ENCODE data around the gene KRT1.
A peak's percentile ranks its signal among the peaks of the same experiment; 100 is the strongest.
"Not testable (repeated sequence)": the region's sequence is repeated elsewhere in the genome, so short reads cannot be mapped to it uniquely, and the experiment has no call there.

Gene KRT1

DNA sequence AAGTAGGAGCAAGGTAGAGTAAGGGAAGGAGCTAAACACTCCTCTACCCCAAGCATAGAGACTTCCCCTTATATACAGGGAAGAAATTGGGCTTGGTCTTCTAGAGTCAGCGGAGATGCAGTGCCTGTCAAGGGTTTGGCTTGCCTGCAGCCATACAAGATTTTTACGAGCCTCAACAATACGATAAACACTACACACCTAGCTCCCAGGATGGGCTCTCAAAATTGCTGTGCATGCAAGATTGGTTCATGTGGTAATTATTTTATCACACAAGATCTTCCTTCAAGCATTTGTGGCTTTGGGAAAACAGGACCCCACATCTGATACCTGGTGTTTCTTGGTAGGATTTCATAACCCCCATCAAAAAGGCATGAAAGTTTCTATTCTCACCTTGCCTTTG lies at the start of gene KRT1:
Gene KRT1, minus strand, starts transcription at position 45 of the 400 bp plus-strand sequence. CDS start 59 bp downstream, outside the sequence.
- DNase-seq: no peak

DNA sequence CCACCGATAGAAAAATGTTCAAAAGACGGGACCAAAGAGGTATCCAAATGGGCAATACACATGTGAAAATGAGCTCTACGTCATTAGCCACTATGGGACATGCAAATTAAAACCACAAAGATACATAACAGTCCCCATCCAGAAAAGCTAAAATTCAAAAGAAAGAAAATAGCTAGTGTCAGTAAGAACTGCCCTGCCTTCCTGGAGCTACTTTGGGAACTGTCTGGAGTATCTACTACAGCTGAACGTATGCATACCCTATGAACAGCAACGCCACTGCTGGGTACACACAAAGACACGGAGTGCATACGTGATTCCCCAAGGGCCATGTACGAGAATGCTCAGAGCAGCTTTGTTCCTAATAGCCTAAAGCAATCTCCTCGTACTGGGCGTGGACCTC lies 48.9 kb upstream of the KRT1 start:
- no peak for DNase-seq

DNA sequence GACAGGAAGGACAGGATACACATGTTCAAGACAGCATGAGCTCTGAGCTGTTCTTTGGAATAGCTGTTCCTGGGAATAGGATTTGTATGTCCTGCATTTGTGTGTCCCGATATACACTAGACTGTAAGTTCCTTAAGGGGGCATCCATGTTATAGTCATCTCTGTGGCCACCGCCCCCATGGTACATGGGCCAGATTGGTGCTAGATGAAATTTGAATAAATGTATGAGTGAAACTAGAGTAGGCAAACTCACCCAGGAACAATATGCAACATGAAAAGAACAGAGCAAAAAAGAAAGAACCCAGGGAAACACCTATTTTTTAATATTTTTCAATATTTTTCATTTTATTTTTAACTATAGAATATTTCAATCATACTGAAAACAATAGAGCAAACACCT lies 48.2 kb upstream of the KRT1 start:
- DNase-seq: no peak

DNA sequence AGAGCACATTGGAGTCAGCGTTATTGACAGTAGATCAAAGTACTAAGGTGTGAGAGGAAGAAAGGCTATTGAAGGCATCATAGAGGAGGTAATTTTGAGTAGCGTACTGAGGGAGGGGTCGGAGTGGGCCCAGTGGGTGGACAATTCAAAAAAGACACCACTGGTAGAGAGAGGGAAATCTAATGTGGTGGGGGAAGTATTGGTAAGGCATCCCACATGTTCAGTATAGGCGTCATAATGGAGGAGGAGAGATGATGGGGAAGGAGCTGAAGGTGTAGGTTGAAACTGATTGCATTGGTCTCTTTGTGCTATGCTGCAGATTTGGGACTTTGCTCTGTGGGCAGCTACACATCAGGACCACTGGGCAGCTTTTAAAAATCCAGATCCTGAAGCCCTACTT lies 46.8 kb upstream of the KRT1 start:
- no peak for DNase-seq

DNA sequence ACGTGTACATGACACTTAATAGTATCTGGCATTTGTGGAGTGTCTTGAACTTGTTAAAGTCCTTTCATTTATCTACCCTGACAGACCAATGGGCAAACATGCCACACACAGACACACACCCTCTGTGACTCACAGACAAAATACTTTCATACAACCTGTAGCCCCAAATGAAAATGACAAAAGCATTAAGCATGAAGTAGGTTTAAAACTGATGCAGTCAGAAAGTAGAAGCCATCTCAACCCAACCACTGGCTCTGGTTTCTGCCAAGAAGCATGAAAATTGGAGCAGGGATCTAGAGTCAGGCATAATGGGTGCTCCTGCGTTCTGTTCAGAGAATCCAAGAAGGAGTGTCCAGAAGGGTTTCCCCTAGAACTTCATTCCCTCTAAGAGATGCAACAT lies 46.2 kb upstream of the KRT1 start:
- DNase-seq: no peak

DNA sequence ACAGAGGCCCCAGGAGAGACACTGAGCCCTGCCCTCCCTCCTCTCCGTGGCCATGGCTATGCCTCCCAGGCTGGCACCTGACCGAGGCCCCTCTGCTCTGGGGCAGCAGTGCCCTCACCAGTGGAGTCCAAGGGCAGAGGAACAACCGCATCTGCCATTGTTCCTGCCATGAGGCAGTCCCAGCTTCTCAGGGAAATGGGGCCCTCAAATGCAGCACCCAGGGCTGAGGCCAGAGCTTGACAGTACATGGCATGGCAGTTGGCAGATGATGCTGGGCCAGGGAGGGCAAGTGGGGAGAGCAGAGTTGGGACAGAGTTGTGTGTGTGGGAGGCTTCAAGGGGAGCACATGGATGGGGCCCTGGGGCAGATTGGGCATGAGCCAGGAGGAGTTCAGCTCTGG lies 44.2 kb upstream of the KRT1 start:
- DNase-seq: no peak

DNA sequence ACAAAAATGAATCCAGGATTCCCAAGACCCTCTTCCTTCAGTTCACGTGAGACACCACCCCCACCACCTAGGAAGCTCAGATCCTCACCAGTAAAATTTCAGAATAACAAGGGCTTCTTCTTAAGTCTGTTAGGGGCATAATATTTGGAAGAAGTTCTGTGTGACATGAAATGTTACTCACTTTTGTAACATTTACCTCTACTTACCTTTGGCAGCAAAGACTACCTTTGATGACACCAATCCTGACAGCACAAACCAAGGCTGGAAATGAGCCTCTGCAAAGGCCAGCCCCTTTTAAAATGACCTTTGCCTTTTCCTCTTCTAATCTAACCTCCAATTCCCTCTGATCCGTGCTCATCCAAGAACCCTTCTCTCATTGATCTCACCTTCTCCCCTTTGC lies 42.5 kb upstream of the KRT1 start:
- no peak for DNase-seq

DNA sequence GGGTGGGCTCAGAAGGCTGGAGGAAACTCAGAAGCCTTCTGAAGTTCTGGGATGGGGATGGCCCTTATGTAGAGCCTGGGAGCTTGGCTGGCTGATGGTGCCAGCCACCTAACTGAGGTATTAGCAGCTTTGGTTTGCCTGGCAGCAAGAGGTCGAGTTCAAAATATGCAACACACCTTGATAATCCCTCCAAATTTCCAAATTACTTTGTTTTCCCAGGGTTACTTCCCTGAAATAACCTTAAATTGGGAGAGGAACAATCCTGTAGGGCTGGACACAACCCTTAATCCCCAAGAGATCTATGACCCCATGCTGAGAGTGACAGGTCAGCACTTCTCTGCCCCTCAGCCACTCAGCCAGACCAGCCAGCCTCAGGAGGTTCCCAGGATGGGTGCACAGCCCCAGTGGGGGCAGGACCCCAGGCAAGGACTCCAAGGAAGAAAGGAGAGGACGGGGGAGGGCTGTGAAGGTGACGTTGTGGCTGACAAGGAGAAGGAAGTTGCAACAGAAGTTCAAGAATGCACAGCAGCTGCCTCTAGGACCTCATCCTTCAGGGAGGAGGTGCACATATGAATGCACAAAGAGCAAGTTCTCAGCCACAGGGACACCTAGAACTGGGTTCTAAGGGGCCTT lies 41.7 kb upstream of the KRT1 start:
- DNase-seq: no peak

DNA sequence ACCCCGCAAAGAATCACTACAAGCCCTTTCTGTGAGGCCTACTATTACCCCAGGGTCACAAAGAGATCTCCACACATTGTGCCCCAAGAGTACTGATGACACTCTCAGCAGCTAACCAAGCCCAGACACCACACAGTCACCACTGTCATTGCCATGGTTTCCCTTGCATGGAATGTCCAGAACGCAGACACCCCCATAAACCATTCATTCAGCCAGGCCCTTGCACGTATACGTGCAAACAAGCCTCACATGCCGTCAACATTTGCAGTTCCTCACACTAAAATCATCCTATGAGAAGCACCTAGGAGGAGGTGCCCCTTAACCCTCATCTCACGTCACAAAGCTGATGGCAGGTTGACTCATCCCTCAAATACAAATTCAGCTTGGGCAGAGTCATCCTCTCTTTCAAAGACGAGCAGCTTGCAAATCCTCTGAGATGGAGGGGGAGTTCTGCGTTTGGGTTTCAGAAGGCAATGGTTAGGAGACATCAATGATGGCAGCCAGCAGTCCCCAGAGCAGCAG lies 40.2 kb upstream of the KRT1 start:
- peak; percentile 33 for DNase-seq

DNA sequence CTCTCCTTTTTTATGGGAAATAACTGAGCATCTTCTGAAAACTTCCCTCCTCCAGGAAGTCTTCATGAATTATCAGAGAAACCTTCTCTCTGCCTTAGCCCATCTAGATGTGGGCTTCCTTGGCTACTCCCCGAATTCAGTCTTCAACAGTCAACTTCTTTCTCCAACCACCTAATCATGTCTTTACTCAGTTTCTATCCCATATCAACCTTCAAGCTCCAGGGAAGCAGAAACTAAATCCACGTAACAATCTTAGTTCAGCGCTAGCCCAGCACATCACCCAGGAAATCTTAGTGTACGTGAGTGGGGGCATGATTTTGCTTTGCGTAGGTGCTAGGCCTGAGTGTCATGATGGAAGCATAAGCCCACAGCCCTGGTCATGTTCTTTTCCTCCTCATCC lies 35.9 kb upstream of the KRT1 start:
- DNase-seq: no peak

DNA sequence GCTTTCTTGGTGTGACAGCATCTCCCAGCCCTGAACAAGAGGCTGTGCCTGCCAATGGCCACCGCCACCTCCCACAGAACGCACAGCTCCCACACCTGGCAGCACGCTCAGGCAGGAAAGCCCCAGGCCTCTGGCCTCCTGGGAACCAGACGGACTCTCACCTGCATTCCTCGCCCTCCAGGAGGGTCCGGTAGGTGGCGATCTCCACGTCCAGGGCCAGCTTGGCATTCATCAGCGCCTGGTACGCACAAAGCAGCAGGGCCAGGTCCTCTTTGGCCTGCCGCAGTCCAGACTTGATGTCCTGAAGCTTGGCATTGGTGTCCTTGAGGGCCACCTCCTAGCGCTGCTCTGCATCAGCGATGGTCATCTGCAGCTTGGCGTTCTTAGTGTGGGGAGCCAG lies 35.2 kb upstream of the KRT1 start:
- no peak for DNase-seq

DNA sequence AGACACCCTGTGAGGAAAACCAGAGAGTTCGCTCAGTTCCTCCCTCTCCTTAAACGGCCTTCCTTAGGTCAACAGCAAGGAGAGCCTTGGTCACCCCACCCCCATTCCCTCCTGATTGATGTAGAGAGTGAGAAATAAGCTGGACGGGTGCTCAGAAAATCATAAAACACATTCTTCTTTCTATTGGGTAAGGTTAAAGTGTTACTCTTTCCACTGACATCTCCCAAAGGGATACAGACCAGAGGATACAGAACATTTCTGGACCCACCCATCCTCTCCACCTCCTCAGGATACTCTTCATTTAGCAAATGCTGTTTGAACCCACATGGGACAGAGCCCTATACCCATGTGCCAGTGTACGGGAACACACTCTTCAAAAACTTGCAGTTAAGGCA lies 34.7 kb upstream of the KRT1 start:
- DNase-seq: no peak

DNA sequence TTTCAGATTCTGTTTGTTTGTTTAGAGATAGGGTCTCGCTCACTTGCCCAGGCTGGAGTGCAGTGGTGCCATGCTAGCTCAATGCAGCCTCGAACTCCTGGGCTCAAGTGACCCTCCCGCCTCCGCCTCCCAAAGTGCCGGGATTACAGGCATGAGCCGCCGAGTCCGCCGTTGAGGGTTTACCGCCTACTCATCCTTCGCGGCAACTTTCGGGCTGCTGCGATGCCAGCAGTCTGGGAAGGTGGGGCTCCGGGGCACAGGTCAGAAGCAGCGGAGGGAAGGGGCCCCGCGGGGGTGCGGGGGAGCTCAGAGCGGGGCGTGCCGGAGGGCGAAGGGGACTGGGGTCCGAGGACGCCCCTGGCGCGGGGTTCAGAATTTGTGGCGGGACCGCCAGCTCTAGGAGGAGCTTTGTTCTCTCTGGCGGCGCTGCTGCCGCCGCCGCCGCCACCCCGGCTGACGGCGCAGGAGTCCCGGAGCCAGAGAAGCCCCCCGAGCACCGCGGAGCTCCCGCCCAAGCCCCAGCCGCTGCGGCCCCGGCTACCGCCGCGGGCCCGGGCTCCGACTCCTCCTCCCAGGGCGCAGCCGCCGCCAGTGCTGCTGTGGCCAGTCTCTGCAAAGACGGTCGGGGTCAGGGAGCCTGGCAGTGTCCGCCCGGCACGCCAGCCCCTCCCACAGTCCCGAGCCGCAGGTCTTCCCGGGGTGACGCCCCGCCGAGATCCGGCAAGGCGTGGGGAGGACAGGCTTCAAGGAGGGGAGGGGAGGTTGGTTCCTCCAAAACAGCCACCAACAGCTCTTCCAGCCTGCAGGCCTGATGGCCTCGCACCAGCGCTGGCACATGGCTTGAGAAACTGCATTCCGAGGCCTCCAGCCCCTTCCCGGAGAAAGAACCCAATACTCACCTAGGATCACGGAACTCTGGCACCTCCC lies 34.0 kb upstream of the KRT1 start:
- DNase-seq: no peak

DNA sequence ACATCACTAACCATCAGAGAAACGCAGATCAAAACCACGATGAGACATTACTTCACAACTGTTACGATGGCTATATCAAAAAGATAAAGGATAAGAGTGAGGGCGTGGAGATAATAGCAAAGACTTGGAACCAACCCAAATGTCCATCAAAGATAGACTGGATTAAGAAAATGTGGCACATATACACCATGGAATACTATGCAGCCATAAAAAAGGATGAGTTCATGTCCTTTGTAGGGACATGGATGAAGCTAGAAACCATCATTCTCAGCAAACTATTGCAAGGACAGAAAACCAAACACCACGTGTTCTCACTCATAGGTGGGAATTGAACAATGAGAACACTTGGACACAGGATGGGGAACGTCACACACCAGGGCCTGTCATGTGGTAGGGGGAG lies 31.9 kb upstream of the KRT1 start:
- DNase-seq: not testable (repeated sequence)

DNA sequence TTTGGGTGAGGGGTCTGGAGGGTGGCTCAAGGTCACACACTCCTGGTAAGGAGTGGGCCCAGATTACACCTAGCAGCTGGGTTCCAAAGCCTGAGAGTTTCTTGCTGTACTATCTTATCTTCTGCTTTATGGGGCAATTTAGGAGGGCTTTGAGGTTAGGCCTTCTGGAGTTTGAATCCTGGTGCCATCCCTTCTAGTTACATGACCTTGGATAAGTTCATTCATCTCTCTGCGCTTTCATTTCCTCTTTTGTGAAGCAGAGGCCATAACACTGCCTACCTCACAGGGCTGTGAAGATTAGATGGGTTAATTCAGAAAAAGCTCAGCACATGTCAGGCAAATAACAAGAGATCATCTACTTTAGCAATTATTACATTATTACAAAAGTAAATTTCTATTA lies 30.5 kb upstream of the KRT1 start:
- DNase-seq: no peak

DNA sequence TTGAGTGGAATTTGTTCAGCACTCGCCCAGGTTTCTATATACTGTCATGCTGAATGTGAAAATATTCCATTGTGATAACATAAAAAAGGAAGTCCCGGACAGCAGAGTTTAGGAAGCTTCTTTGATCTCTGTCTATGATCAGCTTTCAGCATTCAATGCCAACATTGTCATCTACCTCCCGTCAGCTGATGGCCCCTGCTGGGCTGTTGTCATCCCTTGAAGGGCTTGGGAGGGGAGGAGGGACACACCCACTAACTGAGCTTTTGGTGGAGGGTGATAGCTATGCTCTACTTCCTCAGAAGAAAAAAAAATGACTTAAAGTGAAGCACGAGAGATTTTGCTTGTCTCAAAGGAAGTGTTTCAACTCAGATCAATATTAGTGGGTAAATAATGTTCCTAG lies 27.8 kb upstream of the KRT1 start:
- DNase-seq: no peak

DNA sequence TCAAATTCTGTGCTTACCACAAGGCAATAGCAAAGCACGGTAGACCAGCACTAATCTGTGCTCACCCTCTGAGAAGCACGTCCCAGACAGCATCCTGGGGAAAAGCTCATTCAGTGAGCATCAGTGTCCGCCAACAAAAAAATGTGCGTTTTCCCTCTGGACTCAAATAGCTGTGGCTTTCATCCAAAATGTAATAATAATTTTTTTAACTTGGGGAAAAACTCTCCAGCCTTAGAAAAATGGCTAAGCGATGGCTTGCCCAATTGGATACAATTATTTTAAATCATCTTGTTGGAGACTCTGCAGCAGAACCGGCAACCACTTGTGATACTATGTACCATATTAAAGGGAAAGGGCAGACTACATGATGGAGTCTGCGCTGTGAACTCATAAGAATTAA lies 24.3 kb upstream of the KRT1 start:
- no peak for DNase-seq

DNA sequence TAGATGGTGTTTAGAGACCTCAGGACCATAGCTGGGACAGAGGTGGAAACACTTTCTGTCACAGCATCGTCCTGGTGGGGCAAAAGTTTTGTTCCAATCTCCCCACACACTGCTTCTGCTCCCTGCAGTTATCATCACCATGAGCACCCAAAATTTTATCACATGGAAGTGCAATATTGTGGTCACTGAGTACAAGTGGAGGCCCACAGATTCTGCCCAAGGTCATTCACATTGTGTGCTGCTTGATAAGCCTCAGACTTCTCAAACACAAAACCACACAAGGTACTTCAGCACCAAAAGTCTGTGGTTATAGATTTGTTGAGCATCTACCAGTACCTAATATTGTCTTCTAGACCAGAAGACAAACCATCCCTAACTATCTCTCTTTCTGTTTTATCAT lies 23.7 kb upstream of the KRT1 start:
- no peak for DNase-seq

DNA sequence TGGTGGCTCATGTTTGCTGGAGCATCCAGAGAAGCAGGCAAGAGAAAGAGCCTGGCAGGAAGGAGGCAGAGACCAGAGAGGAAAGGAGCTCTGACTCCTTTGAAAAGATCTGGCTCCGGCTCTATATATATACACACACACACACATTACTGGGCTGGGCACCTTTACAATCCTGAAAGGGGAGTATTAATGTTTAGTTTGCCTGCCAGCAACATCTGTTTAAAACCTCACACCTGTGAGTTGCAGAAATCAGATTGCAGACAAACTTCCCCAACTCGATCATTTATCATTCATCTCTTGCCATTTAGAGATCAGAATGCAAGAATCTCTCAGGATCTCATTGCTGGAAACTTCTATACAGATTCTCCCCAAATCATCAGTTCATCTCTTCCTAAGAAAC lies 23.2 kb upstream of the KRT1 start, which contains the start of gene KRT77:
Gene KRT77, minus strand, starts transcription at position 101 of the 400 bp plus-strand sequence. Its CDS starts 90 bp downstream, at position 11.
- DNase-seq: no peak

DNA sequence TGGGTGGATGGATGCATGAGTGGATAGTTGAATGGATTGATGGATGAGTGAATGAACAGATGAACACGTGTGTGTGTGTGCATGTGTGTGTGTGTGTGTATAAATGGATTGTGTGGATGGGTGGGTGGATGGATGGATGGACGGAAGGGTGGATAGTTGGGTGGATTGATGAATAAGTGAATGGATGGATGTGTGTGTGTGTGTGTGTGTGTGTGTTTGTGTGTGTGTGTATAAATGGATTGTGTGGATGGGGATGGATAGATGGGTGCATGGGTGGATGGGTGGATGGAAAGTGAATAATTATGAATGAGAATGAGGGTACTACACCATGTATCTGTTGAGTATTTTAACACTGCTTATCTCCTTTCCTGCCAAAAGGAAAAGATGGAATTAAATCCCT lies 22.1 kb upstream of the KRT1 start:
- DNase-seq: no peak

DNA sequence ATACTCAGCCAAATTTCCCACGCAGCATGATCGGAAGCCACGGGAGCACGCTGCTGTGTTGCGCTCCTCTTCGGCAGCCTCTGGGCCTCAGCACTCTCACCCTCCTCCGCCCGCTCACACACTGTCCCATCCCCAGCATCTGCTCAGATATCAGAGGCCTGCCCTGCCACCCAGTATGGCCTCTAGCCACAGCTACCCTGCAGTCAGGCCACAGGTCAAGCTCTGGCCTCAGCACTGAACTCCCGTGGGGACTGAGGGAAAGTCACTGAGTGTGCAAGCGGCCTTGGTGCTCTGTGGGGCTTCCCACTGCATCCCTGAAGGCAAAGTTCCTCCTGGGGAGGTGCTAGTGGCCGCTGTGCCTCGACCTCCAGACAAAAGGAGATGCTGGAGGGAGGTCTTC lies 21.1 kb upstream of the KRT1 start:
- no peak for DNase-seq

DNA sequence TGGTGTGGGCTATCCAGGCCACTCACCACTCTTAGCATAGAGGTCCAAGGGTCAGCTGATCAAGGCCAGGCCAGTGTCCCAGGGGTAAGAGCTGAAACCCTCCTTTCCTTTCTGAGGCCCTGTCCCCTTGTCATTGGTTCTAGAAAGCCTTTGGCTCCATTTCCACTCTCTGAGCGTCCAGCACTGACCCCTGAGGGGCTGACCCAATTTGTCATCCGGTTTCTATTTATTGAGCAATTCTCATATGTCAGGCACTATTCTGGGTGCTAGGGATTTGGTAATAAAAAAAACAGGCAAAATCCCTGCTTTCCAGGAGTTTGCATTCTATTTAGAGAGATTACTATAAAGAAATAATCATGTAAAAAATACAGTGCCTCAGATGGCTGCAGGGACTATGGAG lies 19.8 kb upstream of the KRT1 start:
- DNase-seq: no peak

DNA sequence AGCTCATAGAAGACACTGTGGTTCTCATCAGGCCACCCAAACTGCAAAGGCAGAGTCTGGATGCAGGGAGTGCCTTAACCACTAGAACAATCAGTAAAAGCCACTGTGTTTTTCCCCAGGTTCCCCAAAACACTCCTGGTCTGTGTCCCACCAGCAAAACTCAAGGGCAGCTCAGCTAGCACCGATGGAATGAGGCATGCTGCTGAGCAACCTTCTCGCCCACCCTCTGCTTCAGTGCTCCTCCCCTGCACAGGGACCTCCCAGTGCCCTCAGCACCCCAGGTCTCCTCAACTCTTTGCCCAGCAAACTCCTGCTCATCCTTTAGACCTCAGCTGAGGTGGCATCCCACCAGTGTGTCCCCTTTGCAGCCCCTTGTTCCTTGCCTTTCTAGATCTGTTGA lies 19.2 kb upstream of the KRT1 start:
- DNase-seq: no peak

DNA sequence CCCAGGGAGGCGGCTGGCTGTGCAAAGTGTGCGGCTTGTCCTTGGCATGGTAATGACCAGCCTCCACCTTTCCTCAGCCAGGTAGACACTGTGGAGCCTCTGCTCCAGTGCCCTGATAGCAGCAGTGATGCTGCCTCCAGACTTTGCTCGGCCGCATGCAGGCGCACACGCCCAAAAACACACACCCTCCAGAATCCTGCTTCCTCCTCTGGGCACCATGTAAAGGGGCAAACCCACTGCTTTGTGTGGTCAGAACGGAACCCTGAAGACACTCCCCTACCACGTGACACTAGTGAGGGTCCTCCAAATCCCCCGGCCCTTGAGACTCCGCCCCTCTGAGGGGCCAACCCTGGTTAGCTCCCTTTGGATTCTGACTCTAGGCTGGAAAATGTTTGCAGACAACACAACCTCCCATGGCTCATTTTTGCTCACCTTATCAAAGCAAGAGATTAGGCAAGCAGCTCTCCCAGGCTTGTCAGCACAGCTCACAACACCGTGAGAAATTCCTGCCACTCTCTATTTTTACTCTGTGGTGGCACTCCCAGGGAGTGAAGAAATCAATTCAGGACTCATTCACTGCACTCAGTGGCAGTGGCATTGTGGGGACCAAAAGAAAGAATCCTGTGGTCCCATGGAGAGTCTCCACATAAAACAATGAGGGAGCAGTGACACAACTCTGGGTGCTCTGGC lies 18.6 kb upstream of the KRT1 start:
- no peak for DNase-seq
